Right cardiac atrium (tissue), 5 donors: Measurements from ENCODE around the gene MBOAT1. TPM values are rescaled to one million over a fixed set of nuclear protein-coding genes. Genes with fewer than 3 reads are reported as not detected.
"Not testable (repeated sequence)": the region's sequence is repeated elsewhere in the genome, so short reads cannot be mapped to it uniquely, and the experiment has no call there.

ENCODE experiments used
- ATAC-seq, 2 donors: fragments of 200-7000 bp; cut with Tn5 transposase; one replicate each; pipeline versions ENCODE4 v1.8.0 to v1.9.1; 2020; ENCODE audit warnings: moderate library complexity in 2 of 2, mild to moderate bottlenecking in 1 of 2
- DNase-seq, 3 donors: peaks; one replicate each; pipeline ENCODE4 v3.0.0-alpha.2; 2020
- H3K27ac ChIP-seq: one replicate; pipeline ENCODE4 v1.5.1; 2013; ENCODE audit warnings: mild to moderate bottlenecking, low read length, control low read depth, moderate library complexity
- H3K27me3 ChIP-seq: one replicate; pipeline ENCODE4 v1.6.1; 2013; ENCODE audit not compliant: control insufficient read depth, insufficient read depth
- H3K4me1 ChIP-seq: one replicate; pipeline ENCODE4 v1.6.1; 2013; ENCODE audit warnings: low read length; ENCODE audit not compliant: control insufficient read depth, insufficient read depth
- H3K4me3 ChIP-seq: one replicate; pipeline ENCODE4 v1.5.1; 2013; ENCODE audit warnings: low read length, control low read depth
- H3K9me3 ChIP-seq: one replicate; pipeline ENCODE4 v1.6.1; 2013; ENCODE audit warnings: low read length; ENCODE audit not compliant: control insufficient read depth
- WGBS: extraction: QIAGEN DNeasy Blood & Tissue Kit; methylation state at CpG from one replicate; pipeline ENCODE4 v1.1.7; 2013; 5-methylcytosine and 5-hydroxymethylcytosine counted together
- intact Hi-C, 4 donors: fragments of 100-400 bp; cut with DNase I; formaldehyde crosslinking; loops; one replicate each; pipeline versions ENCODE4 v1.11.0 to v1.14.0; 2022 to 2023
- polyA plus RNA-seq: library from polyadenylated mRNA; stranded (reverse); fragments of 200-250 nt; gene quantifications from one replicate; pipeline ENCODE4 v1.2.3, GENCODE V29; 2013
- total RNA-seq, 4 donors: library from RNA; stranded (reverse); fragmentation: NEBNext Ultra II Directional; extraction: Animal tissue kit (Norgen Biotek cat#: 25700); gene quantifications; one replicate each; pipeline ENCODE4 v1.2.1, GENCODE V29; 2021
- donor health status: healthy with polysubstance abuse.
- donor health status: DM: no; HTN: yes; CAD: no.
- donor health status: DM: no; HTN: no; CAD: no.
- donor health status: DM: no; HTN: yes; CAD: no; lungs with severe emphysema.
- donor health status: DM: yes; HTN: yes; CAD: no.

The MBOAT1 gene
- total and polyA plus RNA-seq, 5 donors, result 3.0 to 9.2 (median 6.6) TPM

- H3K9me3 ChIP-seq, ATAC-seq, H3K27me3 ChIP-seq, DNase-seq, H3K4me3 ChIP-seq, intact Hi-C loops, H3K27ac ChIP-seq, H3K4me1 ChIP-seq: not testable (repeated sequence)
- WGBS, result 97% methylated on average over 29 of the region's 29 CpGs
Observed at GRCh38 chr6:20244807-20245681, 32.8 kb upstream of the MBOAT1 start.

GRCh38 chr6:20243288-20243687 is 31.0 kb upstream of the MBOAT1 start:
- DNase-seq (no peak), ATAC-seq (no peak)
- 85% methylated on average over 1 of the region's 1 CpG for WGBS
- H3K27ac ChIP-seq, result no peak overlapping the region
- no peaks in the 10 kb centered on the region for H3K27me3 ChIP-seq
- no peak overlapping the region for H3K4me3 ChIP-seq
- H3K4me1 ChIP-seq, result no peaks in the 10 kb centered on the region
- intact Hi-C loops, result no loop called here
- H3K9me3 ChIP-seq, result no peaks in the 10 kb centered on the region

GRCh38 chr6:20242397-20242796 is 30.1 kb upstream of the MBOAT1 start:
- intact Hi-C loops, result no loop called here

DNA sequence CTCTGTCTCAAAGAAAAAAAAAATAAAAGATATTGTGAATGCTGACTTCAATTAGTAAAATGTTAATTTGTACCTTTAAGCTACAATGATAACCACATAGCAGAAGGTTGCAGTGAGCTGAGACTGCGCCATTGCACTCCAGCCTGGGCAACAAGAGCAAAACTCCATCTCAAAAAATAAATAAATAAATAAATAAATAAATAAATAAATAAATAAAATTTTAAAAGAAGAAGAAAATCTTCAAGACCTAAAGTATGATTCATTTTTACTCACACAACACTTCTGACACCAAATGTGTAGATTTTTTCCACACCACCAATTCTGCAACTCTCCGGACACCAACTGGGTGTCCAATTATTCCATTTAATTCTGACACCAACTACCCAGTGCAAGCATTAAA is 28.8 kb upstream of the MBOAT1 start:
- Histone ChIP-seq H3K27me3 (no peaks in the 10 kb centered on the region), H3K9me3 (no peaks in the 10 kb centered on the region), H3K4me1 (no peaks in the 10 kb centered on the region), H3K27ac (no peak overlapping the region), H3K4me3 (no peak overlapping the region)
- intact Hi-C loops, result no loop called here
- ATAC-seq (no peak), DNase-seq (no peak)
- WGBS, result 98% methylated on average over 2 of the region's 2 CpGs

More at GRCh38 chr6:20242397-20242796, 30.1 kb upstream of the MBOAT1 start:
- Histone ChIP-seq H3K27me3 (no peaks in the 10 kb centered on the region), H3K4me3 (no peak overlapping the region), H3K27ac (no peak overlapping the region), H3K4me1 (no peaks in the 10 kb centered on the region), H3K9me3 (no peaks in the 10 kb centered on the region)
- WGBS, result 97% methylated on average over 1 of the region's 1 CpG
- DNase-seq (no peak), ATAC-seq (no peak)

- intact Hi-C loops, result no loop called here
- no peak overlapping the region for H3K27ac ChIP-seq
- H3K9me3 ChIP-seq, result no peaks in the 10 kb centered on the region
- no peaks in the 10 kb centered on the region for H3K4me1 ChIP-seq
- H3K4me3 ChIP-seq, result no peak overlapping the region
- WGBS, result 86% methylated on average over 47 of the region's 47 CpGs
- H3K27me3 ChIP-seq, result no peaks in the 10 kb centered on the region
- ATAC-seq (peak; percentile 52 to 55), DNase-seq (peak in 1 of 3 donors; percentile 49)
Observed at GRCh38 chr6:20238688-20239587, 26.7 kb upstream of the MBOAT1 start.

DNA sequence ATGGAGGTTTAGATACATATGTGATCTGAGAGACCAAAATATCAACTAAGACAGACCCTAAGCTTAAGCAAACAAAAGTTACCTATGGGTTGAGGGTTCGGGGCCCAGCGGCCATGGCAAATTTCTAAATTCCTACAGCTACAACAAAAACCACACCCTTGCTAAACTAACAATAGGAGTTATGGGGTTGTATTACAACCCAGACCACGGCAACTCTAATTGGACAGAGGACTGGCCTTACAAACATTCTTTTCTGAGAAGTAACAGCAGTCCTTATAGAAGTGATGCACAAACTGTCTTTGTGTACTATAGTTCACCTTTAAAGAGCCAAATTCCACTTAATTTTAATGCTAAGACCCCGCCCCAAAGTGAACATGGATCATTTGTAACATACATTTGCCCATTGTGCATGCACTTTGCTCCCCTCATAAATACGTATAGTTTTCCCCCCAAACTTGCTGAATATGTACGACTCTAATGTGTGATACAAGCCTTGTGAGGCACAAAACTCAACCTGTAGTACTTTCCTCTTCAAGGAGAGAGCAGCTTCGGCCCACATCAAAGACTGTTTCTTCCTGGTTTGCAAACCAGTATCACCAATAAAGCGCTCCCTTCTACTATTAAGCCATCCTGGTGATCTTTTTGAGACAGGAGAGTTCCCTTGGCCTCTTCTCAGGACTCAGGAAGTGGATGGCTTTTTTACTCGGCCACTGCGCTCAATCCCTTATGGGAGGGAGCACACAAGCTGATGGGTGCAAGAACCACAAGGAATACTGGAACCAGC is 25.6 kb upstream of the MBOAT1 start:
- H3K27ac ChIP-seq, result no peak overlapping the region
- H3K4me3 ChIP-seq, result no peak overlapping the region
- H3K9me3 ChIP-seq, result no peaks in the 10 kb centered on the region
- H3K4me1 ChIP-seq, result no peaks in the 10 kb centered on the region
- WGBS, result 87% methylated on average over 10 of the region's 10 CpGs
- no peaks in the 10 kb centered on the region for H3K27me3 ChIP-seq
- no peak for DNase-seq
- intact Hi-C loops, result no loop called here
- no peak for ATAC-seq

DNA sequence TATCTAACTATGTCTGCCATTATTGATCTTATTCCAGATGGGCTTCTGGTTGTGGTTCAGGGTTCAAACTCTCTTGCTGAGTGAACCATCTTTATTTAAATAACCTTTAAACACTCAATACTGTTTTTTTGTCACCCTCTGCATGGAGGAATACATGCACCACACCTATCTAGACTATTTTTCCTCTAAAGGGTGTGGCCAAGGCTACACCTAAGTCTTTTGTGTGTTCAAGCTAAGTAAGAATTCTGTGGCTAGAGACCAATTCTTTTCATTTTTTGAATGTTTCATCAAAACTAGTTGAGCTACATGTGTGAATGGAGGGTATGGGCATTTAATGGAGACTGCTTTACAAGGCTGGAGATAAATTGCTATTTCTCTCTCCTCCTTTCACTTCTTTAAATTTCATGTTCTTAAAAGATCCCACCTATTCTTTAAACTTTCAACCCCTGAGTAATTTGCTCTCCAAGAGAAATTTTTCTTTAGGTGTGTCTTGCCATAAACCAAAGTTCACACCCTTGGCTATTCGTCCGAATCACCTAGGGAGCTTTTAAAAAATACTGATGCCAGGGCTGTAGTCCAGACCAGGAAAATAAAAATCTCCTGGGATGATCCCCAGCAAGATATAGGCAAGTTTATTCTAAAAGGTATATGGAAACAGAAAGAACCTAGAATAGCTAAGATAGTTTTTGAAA is 24.8 kb upstream of the MBOAT1 start:
- H3K9me3 ChIP-seq, result no peaks in the 10 kb centered on the region
- H3K4me1 ChIP-seq, result no peaks in the 10 kb centered on the region
- 77% methylated on average over 2 of the region's 2 CpGs for WGBS
- H3K27me3 ChIP-seq, result no peaks in the 10 kb centered on the region
- DNase-seq (no peak), ATAC-seq (no peak)
- no peak overlapping the region for H3K27ac ChIP-seq
- intact Hi-C loops, result no loop called here
- H3K4me3 ChIP-seq, result no peak overlapping the region

GRCh38 chr6:20236344-20236743 is 24.1 kb upstream of the MBOAT1 start:
- intact Hi-C loops, result no loop called here
- Histone ChIP-seq H3K4me1 (no peaks in the 10 kb centered on the region), H3K27ac (no peak overlapping the region), H3K4me3 (no peak overlapping the region), H3K27me3 (no peaks in the 10 kb centered on the region), H3K9me3 (no peaks in the 10 kb centered on the region)
- DNase-seq, result no peak
- 81% methylated on average over 3 of the region's 3 CpGs for WGBS
- ATAC-seq, result no peak

DNA sequence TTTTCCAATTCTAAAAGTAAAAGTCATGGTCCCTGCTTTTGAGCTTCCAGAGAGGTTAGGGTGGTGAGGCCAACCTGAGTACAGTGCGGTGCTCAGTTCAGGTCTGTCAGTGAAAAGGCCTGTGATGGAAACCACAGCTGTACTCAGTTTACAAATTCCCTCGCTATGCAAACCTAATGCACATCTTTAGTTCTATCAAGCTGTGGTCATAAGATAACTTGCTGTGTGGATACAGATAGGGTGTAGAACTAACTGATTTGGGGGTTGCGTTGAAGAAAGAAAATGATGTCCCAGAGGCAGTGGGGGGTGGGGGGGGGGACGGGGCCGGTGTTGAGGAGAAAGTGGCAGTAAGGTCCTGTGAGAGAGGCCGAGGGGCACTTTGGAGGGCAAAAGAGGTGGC is 22.8 kb upstream of the MBOAT1 start:
- intact Hi-C loops, result no loop called here
- Histone ChIP-seq H3K4me3 (no peak overlapping the region), H3K4me1 (no peaks in the 10 kb centered on the region), H3K9me3 (no peaks in the 10 kb centered on the region), H3K27ac (no peak overlapping the region), H3K27me3 (no peaks in the 10 kb centered on the region)
- no peak for DNase-seq
- no peak for ATAC-seq
- WGBS, result 89% methylated on average over 6 of the region's 6 CpGs

GRCh38 chr6:20234136-20234535 is 21.9 kb upstream of the MBOAT1 start:
- Histone ChIP-seq H3K4me3 (no peak overlapping the region), H3K9me3 (no peaks in the 10 kb centered on the region), H3K4me1 (no peaks in the 10 kb centered on the region), H3K27ac (no peak overlapping the region), H3K27me3 (no peaks in the 10 kb centered on the region)
- intact Hi-C loops, result no loop called here
- 71% methylated on average over 7 of the region's 7 CpGs for WGBS
- ATAC-seq (no peak), DNase-seq (no peak)
